HT-29 (cell line): ENCODE measurements around the gene ADRB2. TPM values are rescaled to one million over a fixed set of nuclear protein-coding genes. Genes with fewer than 3 reads are reported as not detected.
A peak's percentile ranks its signal among the peaks of the same experiment; 100 is the strongest.

Experiments
- DNase-seq: peaks from one replicate; pipeline ENCODE4 v3.0.0-alpha.2; 2015; ENCODE audit warnings: low spot score
- total RNA-seq: library from RNA; depleted of rRNA; stranded (reverse); fragments of >200 nt; shearing (Covaris generic); gene quantifications from 2 replicates; pipeline ENCODE4 v1.2.3, GENCODE V29; 2014

Gene ADRB2
- total RNA-seq, 1 experiment from 2014 or later: 0.64 TPM

DNA sequence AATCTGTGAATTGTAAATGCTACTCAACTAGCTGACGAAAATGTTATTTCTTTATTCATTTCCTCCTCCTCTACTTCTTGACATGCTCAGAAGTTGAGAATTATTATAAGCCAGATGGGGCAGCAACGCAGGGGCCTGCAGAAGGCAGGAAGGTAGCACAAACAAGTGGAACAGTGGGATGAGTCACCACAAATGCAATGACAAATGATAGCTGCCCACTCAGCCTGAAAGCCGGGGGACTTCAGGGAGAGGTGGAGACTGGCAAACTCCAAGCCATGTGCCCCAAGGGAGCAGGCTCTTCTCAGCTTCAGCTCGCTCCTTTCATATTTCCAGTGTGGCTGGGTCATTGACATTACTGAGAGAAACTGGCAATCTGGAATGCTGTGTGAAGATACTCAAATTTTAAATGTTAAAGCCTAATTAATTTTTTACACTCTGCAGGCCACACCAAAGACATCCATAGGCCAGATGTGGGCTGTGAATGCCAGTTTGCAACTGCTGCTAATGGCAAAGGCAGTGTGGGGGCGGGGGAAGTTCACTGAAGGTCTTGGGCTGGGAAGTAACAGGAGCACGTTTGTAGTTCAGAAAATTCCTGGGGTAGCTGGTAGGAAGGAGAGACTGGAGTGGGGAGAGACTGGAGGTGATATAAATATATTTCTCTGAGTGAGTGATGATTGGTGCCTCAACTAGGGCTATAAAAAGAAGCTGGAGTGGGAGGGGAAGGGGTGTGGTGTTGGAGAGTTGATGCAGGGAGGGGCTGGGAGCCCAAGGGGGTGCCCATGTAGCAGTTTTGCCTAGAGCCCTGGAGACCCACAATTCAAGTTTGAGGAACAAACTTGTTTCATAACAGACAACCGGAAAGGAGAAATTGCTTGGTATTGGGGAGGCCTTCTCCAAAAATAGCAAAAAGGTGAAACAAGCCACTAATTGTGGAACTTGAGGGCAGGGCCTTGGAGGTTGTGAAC lies 20.8 kb upstream of the ADRB2 start:
- DNase-seq: no peak

DNA sequence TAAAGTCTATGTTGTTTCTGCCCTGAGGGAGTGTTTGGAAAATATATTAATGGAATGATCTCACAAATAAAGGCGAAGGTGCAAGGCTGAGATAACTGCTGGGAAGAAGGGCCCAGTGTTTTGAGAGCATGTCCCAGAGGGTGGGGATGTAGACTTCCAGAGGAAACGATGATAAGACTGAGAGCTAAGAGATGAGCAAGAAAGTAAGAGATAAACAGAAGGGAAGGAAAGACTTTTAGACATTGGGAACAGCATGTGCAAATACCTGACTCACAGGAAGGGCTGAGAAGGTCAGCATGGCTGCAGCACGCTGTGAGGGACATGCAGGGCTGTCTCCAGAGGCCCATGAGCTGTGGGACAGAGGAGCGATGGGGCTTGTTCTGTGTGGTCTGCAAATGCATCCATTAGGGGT lies 19.9 kb upstream of the ADRB2 start:
- DNase-seq: no peak

DNA sequence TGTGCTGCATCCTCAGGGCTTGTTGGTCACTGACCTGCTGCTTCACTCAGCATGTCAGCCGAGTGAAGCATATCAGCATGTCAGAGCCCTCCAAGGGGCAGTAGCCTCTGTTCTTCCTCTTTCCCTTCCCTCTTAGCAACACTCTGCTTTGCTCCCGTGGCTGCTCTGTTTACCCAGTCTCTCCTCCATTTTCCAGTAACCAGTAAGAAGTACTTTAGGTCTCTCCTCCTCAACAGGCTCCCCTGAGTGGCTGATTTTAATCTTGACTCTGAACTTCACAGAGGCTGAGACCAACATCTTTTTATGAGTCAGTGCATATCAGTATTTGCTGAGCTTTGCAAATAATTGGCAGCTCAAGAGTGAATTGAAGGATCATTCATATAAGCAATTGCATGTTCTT lies 18.6 kb upstream of the ADRB2 start:
- DNase-seq: no peak

DNA sequence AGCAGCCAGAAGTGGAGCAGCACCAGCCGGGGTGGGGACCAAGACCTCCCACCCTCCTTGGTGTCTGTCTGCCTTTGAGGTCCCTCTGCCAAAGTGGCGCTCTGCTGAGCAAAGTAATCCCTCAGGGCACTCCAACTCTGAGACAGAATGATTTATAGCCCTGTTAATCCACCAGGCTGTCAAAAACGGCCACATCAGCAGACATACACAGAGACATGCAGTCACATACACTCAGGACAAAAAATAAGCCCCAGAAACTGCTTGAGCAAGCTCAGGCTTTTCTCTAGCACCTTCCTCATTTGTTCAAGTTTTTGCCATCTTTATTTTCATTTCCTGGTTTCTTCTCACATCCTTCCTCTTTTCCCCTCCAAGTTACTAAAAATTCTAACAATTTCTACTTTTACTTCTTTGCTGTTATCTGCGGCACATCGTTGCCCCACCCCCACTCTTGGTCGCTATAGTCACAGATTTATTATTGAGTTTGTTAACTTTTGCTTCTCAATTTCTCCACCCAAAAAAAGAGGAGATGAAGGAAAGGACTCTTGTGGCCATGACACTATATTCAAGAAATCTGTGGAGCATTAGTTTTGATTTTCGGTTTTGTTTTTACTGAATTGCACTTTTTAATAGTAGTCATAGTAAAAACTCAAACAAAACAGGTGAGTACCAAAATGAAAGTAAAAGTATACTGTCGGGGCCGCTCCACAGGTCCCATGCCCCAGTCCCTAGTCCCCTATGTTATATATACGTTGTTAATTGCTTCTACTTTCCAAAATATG lies 17.4 kb upstream of the ADRB2 start:
- DNase-seq: peak; percentile 27

DNA sequence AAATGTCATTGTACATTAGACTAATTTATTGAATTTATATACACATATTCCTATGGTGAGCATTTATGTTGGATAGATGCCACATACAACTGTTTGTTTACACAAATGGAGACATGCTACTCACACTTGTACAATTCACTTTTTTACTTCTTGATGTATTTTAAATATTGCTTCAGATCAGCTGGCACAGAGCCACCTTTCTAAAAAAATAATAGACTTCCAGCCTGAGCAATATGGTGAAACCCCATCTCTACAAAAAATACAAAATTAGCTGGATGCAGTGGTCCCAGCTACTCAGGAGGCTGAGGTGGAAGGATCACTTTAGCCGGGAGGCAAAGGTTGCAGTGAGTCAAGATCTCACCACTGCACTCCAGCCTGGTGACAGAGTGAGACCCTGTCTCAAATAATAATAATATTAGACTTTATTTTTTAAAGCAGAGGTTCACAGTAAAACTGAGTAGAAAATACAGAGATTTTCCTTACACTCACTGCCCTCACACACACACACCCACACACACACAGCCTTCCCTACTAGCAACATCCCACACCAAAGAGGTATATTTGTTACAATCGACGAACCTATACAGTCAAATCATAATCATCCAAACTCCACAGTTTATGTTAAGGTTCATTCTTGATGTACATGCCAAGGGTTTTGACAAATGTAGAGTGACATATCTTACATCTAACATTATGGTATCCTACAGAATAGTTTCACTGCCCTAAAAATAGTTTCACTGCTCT lies 16.5 kb upstream of the ADRB2 start:
- no peak for DNase-seq

DNA sequence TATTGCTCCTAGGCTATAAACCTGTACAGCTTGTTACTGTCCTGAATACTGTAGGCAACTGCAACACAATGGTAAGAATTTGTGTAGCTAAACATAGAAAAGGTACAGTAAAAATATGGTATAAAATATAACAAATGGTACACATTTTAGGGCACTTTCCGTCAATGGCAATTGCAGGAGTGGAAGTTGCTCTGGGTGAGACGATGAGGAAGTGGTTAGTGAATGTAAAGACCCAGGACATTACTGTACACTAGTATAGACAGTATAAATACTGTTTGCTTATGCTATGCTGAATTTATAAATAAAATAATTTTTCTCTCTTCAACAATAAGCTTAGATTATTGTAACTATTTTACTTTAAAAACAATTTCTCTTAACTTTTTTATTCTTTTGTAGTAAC lies 15.6 kb upstream of the ADRB2 start:
- DNase-seq: no peak

DNA sequence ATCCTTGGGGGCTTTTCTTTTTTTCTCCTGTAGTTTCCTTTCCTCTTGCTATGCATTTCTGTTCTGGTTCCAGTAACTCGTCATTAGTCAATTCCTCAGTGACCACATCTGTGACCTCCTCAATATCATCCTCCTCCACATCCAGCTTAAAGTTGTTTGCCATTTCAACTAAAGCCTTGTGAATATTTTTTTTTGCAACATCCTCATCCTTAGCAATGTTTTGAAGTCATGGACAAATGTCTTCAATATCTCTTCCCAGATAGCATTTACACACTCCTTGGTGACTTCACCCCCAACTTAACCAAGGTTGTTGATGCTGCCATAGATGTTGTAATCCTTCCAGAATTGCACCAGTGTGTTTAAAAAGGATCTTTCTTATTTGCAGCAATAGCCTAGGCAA lies 14.7 kb upstream of the ADRB2 start:
- no peak for DNase-seq

DNA sequence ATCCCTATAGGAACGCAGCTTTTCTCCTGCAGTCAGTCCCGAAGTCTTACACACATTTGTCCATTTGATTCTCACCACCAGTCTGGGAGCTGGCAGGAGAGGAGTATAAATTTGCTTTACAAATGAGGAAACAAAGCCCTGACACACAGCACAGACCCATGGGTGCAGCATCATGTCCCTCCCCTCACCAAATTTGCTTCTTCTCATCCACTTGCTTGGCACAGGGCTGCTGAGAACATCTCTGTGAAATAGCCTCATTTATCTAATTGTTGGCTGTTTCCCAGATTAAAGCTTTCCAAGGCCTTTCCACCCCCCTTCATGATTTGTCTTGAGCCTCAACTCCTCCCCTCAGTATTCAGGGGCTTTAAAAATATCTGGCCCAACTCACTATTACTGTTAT lies 11.3 kb upstream of the ADRB2 start:
- DNase-seq: no peak

DNA sequence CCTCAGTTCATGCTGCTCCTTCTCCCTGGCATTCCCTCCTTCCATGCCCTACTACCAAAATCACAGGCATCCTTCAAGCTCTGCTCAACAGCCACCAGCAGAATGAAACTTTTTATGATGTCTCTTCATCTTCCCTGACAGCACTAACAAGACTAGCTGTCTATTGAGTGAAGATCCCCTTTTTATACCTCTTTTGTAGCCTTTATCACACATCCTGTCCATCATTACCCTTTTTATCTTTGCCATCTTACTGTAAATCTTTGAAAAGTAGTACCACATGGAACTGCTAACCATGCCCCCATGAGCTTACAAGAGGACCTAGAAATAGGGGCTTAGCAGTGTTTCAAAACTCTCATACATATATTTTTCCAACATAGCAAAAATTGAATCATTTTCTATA lies 10.8 kb upstream of the ADRB2 start:
- DNase-seq: no peak

DNA sequence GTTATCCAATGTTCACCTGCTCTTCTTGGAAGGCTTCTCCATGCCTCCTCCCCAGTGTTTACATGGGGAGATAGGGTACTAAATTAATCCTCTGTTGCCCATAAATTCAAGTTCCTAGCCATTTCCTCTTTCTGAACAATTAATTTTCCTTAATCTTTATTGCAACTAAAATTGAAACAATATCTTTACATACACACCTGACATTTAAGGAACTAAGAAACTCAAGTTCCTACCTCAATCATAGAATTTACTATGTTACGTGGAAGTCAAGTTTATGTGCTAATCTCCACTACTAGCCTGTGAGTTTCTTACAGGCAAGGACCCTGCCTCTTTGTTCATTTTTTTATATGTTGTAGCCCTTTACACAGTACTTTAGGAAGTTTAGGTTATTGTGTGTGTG lies 10.1 kb upstream of the ADRB2 start:
- DNase-seq: no peak

DNA sequence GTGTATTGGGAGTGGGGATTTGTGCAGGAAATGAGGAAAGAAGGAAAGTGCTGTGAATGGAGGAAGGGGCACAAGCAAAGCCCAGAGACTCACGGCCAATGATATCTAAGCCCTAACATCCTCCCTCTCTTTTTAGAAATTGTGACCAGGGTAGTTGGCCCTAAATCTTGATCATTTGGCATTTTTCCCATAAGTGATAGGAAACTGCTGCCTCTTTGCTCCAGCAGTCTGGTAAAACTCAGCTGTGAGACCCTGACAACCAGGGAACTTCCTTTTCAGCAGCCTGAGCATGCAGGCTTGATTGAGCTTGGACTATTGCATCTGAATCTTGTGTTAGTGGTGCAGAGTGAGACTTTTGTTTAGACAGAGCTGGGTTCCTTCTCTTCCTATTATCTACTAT lies 9.6 kb upstream of the ADRB2 start:
- no peak for DNase-seq

DNA sequence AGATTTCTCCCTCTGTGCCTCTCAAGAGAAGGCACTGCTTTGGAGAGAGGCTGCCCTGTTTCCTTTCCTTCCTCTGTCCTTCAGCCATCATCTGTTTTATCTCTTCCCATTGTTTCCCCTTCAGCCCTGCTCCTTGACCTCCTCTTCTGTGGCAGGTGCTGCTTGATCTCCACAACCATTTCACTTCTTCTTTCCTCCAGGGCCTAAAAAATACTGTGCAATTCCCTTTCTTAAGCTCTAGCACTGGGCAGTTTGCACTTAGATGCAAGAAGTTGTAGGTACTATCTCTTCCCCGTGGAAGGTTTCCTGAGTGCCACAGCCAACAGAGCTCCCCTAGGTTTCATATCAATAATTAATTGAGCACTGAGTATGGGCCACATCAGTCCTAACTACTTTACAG lies 8.8 kb upstream of the ADRB2 start:
- no peak for DNase-seq

DNA sequence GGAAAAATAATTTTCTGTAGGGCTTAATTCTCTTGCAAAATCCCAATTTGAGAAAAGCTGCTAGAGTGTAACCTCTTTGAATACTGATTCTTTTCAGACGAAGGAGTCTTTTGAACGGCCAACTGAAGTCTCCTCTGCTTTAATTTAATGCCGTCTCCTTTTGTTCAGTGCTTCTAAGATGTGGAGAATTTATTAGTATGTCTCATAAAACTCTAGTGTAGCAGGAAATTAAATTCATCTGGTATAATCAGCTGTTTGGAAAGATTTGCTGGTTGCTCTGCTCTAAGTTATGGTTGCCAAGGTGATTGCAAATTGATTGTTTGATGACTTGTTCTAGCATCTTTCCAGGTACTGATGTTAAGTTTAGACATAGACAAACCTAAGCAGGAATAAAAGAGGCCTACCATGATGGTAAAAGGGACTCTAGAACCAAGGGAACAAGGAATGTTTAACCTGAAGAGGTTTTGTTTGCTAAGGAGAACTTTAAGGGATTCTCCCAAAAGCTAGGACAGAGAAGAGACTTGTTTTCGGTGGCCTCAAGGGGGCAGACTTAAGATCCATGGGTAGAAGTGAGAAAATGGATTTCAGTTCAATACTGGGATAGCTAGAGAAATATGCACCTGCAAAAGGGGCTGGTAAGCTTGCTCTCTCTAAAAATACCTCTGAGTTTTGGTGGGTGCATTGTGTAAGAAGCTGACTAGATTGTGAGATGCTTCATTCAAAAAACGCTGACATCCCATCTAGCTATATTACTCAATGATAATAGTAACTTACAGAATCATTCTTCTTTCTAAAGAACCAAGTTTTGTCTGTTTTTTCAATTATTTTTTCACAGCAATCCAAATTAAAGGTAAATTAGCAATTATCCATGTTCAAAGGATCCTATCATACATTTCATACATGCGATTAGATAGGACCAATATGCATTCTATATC lies 5.7 kb upstream of the ADRB2 start:
- peak; percentile 74 for DNase-seq

DNA sequence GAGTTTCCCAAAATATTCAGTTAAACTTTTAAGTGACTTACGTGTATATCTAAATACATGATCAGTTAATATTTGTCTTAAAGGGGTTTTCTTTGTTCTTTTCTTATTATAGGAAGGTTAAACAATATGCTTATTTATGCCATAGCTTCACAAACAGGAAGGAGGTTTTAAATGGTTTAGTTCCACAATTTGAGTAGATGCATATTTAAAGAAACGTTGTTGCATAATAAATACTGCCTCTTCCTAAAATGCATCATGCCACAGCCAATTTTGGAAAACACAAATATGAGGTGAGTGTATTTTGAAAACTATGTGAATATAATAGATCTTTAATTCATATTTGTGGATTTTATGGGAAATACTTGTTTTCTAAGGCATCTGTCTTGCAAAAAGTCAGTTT lies 2.5 kb upstream of the ADRB2 start:
- DNase-seq: no peak

DNA sequence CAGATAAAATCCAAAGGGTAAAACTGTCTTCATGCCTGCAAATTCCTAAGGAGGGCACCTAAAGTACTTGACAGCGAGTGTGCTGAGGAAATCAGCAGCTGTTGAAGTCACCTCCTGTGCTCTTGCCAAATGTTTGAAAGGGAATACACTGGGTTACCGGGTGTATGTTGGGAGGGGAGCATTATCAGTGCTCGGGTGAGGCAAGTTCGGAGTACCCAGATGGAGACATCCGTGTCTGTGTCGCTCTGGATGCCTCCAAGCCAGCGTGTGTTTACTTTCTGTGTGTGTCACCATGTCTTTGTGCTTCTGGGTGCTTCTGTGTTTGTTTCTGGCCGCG lies 727 bp upstream of the ADRB2 start:
- DNase-seq: peak; percentile 46

DNA sequence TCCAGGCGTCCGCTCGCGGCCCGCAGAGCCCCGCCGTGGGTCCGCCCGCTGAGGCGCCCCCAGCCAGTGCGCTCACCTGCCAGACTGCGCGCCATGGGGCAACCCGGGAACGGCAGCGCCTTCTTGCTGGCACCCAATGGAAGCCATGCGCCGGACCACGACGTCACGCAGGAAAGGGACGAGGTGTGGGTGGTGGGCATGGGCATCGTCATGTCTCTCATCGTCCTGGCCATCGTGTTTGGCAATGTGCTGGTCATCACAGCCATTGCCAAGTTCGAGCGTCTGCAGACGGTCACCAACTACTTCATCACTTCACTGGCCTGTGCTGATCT lies 294 bp downstream of the ADRB2 start:
- DNase-seq: no peak

DNA sequence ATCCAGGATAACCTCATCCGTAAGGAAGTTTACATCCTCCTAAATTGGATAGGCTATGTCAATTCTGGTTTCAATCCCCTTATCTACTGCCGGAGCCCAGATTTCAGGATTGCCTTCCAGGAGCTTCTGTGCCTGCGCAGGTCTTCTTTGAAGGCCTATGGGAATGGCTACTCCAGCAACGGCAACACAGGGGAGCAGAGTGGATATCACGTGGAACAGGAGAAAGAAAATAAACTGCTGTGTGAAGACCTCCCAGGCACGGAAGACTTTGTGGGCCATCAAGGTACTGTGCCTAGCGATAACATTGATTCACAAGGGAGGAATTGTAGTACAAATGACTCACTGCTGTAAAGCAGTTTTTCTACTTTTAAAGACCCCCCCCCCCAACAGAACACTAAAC lies 1.3 kb downstream of the ADRB2 start:
- no peak for DNase-seq

DNA sequence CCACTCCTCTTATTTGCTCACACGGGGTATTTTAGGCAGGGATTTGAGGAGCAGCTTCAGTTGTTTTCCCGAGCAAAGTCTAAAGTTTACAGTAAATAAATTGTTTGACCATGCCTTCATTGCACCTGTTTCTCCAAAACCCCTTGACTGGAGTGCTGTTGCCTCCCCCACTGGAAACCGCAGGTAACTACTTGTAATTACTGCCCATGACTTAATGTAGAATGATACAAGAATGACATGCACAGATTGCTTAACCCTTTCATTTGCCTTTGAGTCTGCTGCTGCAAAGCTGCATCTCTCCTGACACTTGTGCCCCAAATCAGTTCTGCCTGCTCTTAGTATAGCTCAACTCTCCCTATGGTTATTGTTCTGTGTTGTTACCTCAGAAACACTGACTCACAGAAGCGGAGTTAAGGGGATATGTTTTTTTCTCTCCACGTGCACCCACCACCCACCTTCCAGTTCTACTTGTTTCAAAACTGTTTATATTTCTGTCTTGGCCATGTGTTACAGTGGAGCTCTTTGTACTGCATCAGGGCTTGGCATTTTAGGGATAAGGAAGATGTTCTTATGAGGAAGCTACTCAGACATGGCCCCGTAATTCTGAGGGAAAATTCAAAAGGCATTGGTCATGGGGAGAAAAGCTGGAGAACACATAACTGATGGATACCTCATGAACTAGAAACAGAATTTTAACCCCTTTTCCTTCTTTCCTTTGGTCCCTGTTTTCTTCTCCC lies 2.3 kb downstream of the ADRB2 start:
- DNase-seq: no peak

DNA sequence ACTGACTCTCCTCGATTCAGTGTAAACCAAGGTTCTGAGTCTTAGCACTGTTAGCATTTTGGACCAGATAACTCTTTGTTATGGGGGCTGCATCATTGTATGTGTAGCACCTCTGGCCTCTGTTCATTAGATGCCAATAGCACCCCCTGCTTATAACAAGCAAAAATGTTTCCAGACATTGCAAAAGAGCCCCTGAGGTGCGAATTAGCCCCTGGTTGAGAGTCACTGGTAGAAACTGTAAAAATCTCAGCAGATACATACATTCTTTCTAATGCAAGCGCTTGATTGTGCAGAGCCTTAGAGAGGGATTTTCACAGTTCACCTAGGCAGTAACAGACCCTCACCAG lies 2.8 kb downstream of the ADRB2 start:
- no peak for DNase-seq

DNA sequence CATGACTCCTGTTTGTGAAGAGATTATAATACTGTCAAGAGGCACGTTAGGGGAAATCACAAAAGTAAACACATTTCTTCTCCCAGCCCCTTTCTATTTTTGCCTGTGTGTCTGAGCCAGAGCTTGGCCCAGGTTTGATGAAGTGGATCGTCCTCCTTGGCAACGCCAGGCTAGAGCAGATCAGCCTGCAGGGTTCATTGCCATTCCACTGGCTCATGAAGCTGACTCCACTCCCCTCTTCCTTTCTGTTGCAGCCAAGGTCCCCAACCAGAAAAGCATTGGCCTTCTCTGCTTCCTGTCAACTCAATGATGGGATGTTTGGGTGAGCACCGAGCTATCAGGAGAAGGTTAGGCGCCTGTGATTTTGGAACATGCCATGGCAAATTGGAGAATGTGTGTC lies 3.3 kb downstream of the ADRB2 start:
- no peak for DNase-seq

DNA sequence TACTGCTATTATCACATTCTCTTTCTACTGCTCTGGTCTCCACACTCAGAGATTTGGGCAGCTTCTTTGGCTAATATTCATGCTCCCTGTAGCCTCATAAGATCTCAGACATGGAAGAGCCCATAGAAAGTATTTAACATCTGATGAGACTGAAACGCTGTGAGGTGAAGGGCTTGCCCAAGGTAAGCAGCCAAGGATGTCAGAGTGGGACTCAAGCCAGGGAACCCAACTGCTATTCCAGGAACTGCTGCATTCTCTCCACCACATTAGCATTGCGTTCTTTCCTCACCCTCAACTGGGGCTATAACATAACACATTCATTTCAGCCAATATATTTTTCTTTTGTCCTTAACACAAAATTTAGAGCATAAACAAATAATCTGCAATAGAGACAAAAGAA lies 3.8 kb downstream of the ADRB2 start:
- DNase-seq: no peak
